ENCODE measurements around the gene PRR20B.
"Not testable (repeated sequence)": the region's sequence is repeated elsewhere in the genome, so short reads cannot be mapped to it uniquely, and the experiment has no call there.

Gene PRR20B

GRCh38 chr13:57147188-57147587 is at the start of gene PRR20B:
Gene PRR20B, plus strand, starts transcription at chr13:57147488. Its CDS starts 387 bp downstream, at chr13:57147875.
- in situ Hi-C loops (cut with HindIII; ENCODE audit: low sequenced_read_pairs): not testable (repeated sequence)

GRCh38 chr13:57114945-57115344 is 32.3 kb upstream of the PRR20B start:
- in situ Hi-C loops (cut with HindIII; ENCODE audit: low sequenced_read_pairs): no loop called here

DNA sequence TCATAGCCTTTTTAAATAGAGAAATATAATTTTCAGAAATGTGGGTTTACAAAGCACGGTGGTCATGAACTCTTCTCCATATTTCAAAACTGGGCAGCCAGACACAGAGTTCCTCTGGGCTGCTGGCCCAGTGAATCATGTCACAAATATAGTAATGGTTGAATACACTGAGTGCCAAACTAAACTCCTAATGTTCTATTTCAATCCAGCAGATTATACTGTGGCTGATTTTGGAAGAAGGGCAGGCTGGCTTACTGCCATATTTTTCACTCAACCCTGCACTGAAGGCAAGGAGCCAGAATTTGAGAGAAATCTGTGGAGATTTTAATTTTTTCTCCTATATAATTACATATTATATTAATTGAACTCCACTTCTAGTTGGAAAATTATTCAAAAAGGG is 23.6 kb upstream of the PRR20B start:
- in situ Hi-C loops (cut with HindIII; ENCODE audit: low sequenced_read_pairs): no loop called here

GRCh38 chr13:57128909-57129308 is 18.4 kb upstream of the PRR20B start:
- in situ Hi-C loops (cut with HindIII; ENCODE audit: low sequenced_read_pairs): no loop called here

GRCh38 chr13:57136093-57136492 is 11.2 kb upstream of the PRR20B start:
- in situ Hi-C loops (cut with HindIII; ENCODE audit: low sequenced_read_pairs): no loop called here

- in situ Hi-C loops (cut with HindIII; ENCODE audit: low sequenced_read_pairs): no loop called here
These were observed 9.7 kb upstream of the PRR20B start for GRCh38 chr13:57137585-57137984.

- in situ Hi-C loops (cut with HindIII; ENCODE audit: low sequenced_read_pairs): no loop called here
These were observed 8.3 kb upstream of the PRR20B start for GRCh38 chr13:57138988-57139387.

- in situ Hi-C loops (cut with HindIII; ENCODE audit: low sequenced_read_pairs): not testable (repeated sequence)
These were observed 7.5 kb upstream of the PRR20B start for GRCh38 chr13:57139781-57140180.

GRCh38 chr13:57140235-57140968 is 6.9 kb upstream of the PRR20B start, which contains the start of gene PRR20A:
Gene PRR20A, plus strand, starts transcription at chr13:57140918. Its CDS starts 387 bp downstream, at chr13:57141305.
- in situ Hi-C loops (cut with HindIII; ENCODE audit: low sequenced_read_pairs): not testable (repeated sequence)

- in situ Hi-C loops (cut with HindIII; ENCODE audit: low sequenced_read_pairs): not testable (repeated sequence)
These were observed 818 bp downstream of the PRR20B start for GRCh38 chr13:57148106-57148505.

DNA sequence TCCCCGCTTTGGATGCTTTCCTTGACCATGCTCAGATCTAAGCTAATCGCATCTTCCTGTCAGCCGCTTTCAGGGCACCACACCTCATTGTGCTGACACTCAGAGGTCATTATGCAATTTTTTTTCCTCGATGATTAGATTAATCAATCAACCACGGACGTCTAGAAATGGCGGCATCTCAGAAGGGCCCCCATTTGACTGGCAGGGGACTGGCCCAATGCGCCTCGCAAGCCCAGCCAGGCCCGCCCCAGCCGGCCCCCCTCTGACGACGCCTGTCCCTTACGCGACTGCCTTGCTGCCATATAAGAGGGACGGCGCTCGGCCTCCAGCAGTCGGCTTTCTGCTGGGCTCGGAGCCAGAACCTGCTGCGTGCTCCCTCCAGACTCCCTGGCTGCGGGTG is 6.5 kb downstream of the PRR20B start, which contains the start of gene PRR20C:
TSS of gene PRR20C (plus strand) at position 301 of the 400 bp plus-strand sequence. CDS start 387 bp downstream, outside the sequence.
- in situ Hi-C loops (cut with HindIII; ENCODE audit: low sequenced_read_pairs): not testable (repeated sequence)

GRCh38 chr13:57160332-57160731 is 13.0 kb downstream of the PRR20B start, which contains the start of gene PRR20D:
Gene PRR20D, plus strand, starts transcription at chr13:57160632. Its CDS starts 387 bp downstream, at chr13:57161019.
- in situ Hi-C loops (cut with HindIII; ENCODE audit: low sequenced_read_pairs): not testable (repeated sequence)

DNA sequence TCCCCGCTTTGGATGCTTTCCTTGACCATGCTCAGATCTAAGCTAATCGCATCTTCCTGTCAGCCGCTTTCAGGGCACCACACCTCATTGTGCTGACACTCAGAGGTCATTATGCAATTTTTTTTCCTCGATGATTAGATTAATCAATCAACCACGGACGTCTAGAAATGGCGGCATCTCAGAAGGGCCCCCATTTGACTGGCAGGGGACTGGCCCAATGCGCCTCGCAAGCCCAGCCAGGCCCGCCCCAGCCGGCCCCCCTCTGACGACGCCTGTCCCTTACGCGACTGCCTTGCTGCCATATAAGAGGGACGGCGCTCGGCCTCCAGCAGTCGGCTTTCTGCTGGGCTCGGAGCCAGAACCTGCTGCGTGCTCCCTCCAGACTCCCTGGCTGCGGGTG is 19.6 kb downstream of the PRR20B start, which contains the start of gene PRR20E:
TSS of gene PRR20E (plus strand) at position 301 of the 400 bp plus-strand sequence. CDS start 387 bp downstream, outside the sequence.
- in situ Hi-C loops (cut with HindIII; ENCODE audit: low sequenced_read_pairs): not testable (repeated sequence)

GRCh38 chr13:57191667-57192066 is 44.4 kb downstream of the PRR20B start:
- in situ Hi-C loops (cut with HindIII; ENCODE audit: low sequenced_read_pairs): no loop called here
